Lung (tissue), 12 donors: ENCODE measurements around the gene SLC38A7. TPM values are rescaled to one million over a fixed set of nuclear protein-coding genes. Genes with fewer than 3 reads are reported as not detected.

Experiments used
- ATAC-seq: fragments of 200-7000 bp; cut with Tn5 transposase; one replicate; pipeline ENCODE4 v1.9.1; 2020; ENCODE audit warnings: moderate number of reproducible peaks; ENCODE audit not compliant: insufficient read depth, low FRiP score
- DNase-seq, 3 donors: peaks; one replicate each; pipeline ENCODE4 v3.0.0-alpha.2; 2013 to 2017
- H3K27ac ChIP-seq, 2 donors: one replicate each; pipeline ENCODE4 v1.5.1; 2013; ENCODE audit warnings: mild to moderate bottlenecking in 2 of 2, moderate library complexity in 2 of 2, control low read depth in 1 of 2, inconsistent platforms in 1 of 2, low read depth in 1 of 2, low read length in 1 of 2
- H3K27me3 ChIP-seq, 3 donors: one replicate each; pipeline ENCODE4 v1.5.1; 2013; ENCODE audit warnings: low read length in 2 of 3; ENCODE audit not compliant: control insufficient read depth in 3 of 3, insufficient read depth in 3 of 3
- H3K36me3 ChIP-seq, 4 donors: one replicate each; pipeline ENCODE4 v1.5.1; 2013; ENCODE audit warnings: low read length in 4 of 4, mild to moderate bottlenecking in 1 of 4, moderate library complexity in 1 of 4; ENCODE audit not compliant: control insufficient read depth in 4 of 4, insufficient read depth in 4 of 4
- H3K4me1 ChIP-seq, 5 donors: one replicate each; pipeline ENCODE4 v1.5.1; 2013; ENCODE audit warnings: low read length in 5 of 5, mild to moderate bottlenecking in 2 of 5, moderate library complexity in 1 of 5; ENCODE audit not compliant: control insufficient read depth in 5 of 5, insufficient read depth in 5 of 5
- H3K4me3 ChIP-seq: one replicate; pipeline ENCODE4 v1.5.1; 2013; ENCODE audit warnings: mild to moderate bottlenecking, control low read depth, moderate library complexity
- H3K9ac ChIP-seq, 2 donors: one replicate each; pipeline ENCODE4 v1.5.1; 2013; ENCODE audit warnings: low read length in 2 of 2, control low read depth in 1 of 2; ENCODE audit not compliant: insufficient read depth in 1 of 2
- H3K9me3 ChIP-seq, 4 donors: one replicate each; pipeline ENCODE4 v1.5.1; 2013; ENCODE audit warnings: low read length in 3 of 4, mild to moderate bottlenecking in 1 of 4, moderate library complexity in 1 of 4; ENCODE audit not compliant: control insufficient read depth in 4 of 4, insufficient read depth in 3 of 4
- WGBS, 2 donors: extraction: QIAGEN DNeasy Blood & Tissue Kit; methylation state at CpG; one replicate each; pipeline ENCODE4 v1.1.7; 2013; 5-methylcytosine and 5-hydroxymethylcytosine counted together
- polyA plus RNA-seq, 2 donors: library from polyadenylated mRNA; stranded (reverse); fragments of 200-250 nt; gene quantifications; one replicate each; pipeline ENCODE4 v1.2.1, GENCODE V29; 2013
- total RNA-seq, 2 donors: library from RNA; depleted of rRNA in 1 of 2; stranded (reverse); fragments of >200 nt in 1 of 2; gene quantifications; one replicate each; pipeline ENCODE4 v1.2.1, GENCODE V29; 2014 to 2021
- TF ChIP-seq, protein P1 (sequence below): IDR thresholded peaks from 2 replicates; pipeline ENCODE4 v1.5.1; 2012; ENCODE audit warnings: mild to moderate bottlenecking; ENCODE audit errors: control extremely low read depth, extremely low read depth
- donor health status: control.
- donor health status: control.
- donor health status: Bipolar disorder and iron deficiency.
- donor health status: healthy.
- donor health status: DM: yes; HTN: yes; CAD: no.

Gene SLC38A7
- total and polyA plus RNA-seq, 4 donors, result 11.3 to 18.2 (median 14.9) TPM

DNA sequence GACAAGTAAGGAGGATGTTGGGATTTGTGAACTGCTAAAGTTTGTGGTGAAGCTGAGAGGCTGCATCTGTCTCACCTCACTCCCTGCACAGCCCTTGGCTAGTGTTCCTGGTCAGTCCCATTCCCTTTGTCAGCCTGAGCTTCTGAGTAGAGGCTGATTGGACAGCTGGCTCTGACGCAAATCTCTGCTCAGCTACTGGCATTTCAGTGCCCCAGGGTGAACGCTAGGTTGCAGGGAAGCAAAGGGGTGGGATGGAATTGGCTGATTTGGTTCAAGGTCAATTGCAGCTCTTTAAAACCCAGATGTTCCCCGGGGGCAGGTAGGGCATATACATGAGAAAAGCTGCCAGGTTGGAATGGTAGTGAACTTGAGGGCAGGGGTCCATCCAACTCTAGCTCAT is 31.8 kb downstream of the SLC38A7 start:
- Histone ChIP-seq H3K9me3 (no peaks in the 10 kb centered on the region), H3K27me3 (no peaks in the 10 kb centered on the region), H3K9ac (no peak overlapping the region), H3K27ac (no peak overlapping the region), H3K36me3 (no peaks in the 10 kb centered on the region), H3K4me1 (no peaks in the 10 kb centered on the region), H3K4me3 (no peak overlapping the region)
- TF ChIP-seq, protein P1, sequence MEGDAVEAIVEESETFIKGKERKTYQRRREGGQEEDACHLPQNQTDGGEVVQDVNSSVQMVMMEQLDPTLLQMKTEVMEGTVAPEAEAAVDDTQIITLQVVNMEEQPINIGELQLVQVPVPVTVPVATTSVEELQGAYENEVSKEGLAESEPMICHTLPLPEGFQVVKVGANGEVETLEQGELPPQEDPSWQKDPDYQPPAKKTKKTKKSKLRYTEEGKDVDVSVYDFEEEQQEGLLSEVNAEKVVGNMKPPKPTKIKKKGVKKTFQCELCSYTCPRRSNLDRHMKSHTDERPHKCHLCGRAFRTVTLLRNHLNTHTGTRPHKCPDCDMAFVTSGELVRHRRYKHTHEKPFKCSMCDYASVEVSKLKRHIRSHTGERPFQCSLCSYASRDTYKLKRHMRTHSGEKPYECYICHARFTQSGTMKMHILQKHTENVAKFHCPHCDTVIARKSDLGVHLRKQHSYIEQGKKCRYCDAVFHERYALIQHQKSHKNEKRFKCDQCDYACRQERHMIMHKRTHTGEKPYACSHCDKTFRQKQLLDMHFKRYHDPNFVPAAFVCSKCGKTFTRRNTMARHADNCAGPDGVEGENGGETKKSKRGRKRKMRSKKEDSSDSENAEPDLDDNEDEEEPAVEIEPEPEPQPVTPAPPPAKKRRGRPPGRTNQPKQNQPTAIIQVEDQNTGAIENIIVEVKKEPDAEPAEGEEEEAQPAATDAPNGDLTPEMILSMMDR, result no peak
- ATAC-seq (no peak), DNase-seq (no peak)
- WGBS, 2 donors, result 40 to 49% methylated on average over 3 of the region's 3 CpGs

DNA sequence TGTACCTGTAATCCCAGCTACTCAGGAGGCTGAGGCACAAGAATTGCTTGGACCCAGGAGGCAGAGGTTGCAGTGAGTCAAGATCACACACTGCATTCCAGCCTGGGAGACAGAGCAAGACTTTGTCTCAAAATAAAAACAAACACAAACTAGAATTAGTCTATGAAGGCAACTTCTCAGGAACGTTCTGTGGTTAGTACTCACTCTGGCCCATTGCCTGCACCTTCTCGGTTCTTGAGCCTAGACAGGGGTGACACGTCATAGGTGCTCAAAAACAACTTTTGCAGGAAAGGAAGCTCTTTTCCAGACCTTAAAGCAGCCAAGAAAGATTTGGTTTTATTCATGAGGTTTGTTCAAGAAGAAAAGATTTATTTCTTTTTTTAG is 32.6 kb downstream of the SLC38A7 start:
- TF ChIP-seq, protein P1, result no peak
- Histone ChIP-seq H3K27ac (no peak overlapping the region), H3K9me3 (no peaks in the 10 kb centered on the region), H3K4me3 (no peak overlapping the region), H3K36me3 (no peaks in the 10 kb centered on the region), H3K9ac (no peak overlapping the region), H3K4me1 (no peaks in the 10 kb centered on the region), H3K27me3 (no peaks in the 10 kb centered on the region)
- ATAC-seq (no peak), DNase-seq (no peak)
- WGBS, 2 donors, result 79 to 89% methylated on average over 3 of the region's 3 CpGs

DNA sequence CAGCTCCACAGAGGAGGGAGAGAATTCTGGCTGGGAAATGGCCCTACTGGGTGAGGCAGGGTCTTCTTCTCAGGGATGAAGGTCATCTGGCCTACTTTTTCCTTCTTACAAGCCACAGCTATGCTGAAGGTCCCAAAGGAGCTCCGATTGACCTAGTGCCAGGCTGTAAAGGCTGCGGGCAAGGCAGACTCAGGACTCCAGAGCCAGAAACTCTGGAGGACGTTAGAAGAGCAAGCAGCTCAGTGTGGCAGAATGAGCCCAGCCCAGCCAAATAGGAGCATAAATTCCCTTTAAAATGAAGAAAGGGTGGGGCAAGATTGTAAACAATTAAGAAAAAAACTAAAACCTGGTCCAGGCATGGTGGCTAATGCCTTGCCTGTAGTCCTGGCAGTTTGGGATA is 34.9 kb downstream of the SLC38A7 start:
- H3K36me3 ChIP-seq, result no peaks in the 10 kb centered on the region
- H3K27me3 ChIP-seq, result no peaks in the 10 kb centered on the region
- 82 to 88% methylated on average over 3 of the region's 3 CpGs for WGBS, 2 donors
- no peaks in the 10 kb centered on the region for H3K4me1 ChIP-seq
- DNase-seq, result no peak
- ATAC-seq, result no peak
- no peak overlapping the region for H3K27ac ChIP-seq
- no peaks in the 10 kb centered on the region for H3K9me3 ChIP-seq
- TF ChIP-seq, protein P1, result no peak
- no peak overlapping the region for H3K4me3 ChIP-seq
- no peak overlapping the region for H3K9ac ChIP-seq

DNA sequence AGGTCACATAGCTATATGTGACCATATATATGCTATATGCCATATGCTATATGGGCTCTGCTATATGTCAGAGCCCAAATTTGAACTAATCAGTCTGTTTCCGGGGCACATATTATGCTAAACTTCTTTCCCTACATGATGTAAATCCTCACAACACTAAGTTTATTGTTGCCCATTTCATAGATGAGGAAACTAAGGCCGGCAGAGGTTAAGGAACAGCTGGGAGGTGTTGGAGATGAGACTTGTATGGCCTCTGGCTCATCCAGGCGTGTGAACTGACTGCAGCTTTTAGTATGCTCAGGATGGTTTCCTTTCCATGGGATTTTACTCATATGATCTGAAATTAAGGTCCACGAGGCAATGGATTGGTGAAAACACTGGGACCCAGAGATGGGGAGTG is 37.5 kb downstream of the SLC38A7 start:
- 89 to 90% methylated on average over 4 of the region's 4 CpGs for WGBS, 2 donors
- ATAC-seq (no peak), DNase-seq (no peak)
- no peaks in the 10 kb centered on the region for H3K9me3 ChIP-seq
- TF ChIP-seq, protein P1, result no peak
- no peaks in the 10 kb centered on the region for H3K36me3 ChIP-seq
- no peak overlapping the region for H3K9ac ChIP-seq
- H3K27me3 ChIP-seq, result no peaks in the 10 kb centered on the region
- H3K4me1 ChIP-seq, result no peaks in the 10 kb centered on the region
- no peak overlapping the region for H3K27ac ChIP-seq
- H3K4me3 ChIP-seq, result no peak overlapping the region
